GM11168 (cell line): ENCODE data around the gene SELENOO.

ENCODE experiments used
- in situ Hi-C: fragments of 300-500 bp; cut with MboI; formaldehyde crosslinking; loops from one replicate; pipeline ENCODE4 v1.12.0; 2022; ENCODE audit warnings: low sequenced_read_pairs; ENCODE audit not compliant: unreplicated experiment

SELENOO gene

DNA sequence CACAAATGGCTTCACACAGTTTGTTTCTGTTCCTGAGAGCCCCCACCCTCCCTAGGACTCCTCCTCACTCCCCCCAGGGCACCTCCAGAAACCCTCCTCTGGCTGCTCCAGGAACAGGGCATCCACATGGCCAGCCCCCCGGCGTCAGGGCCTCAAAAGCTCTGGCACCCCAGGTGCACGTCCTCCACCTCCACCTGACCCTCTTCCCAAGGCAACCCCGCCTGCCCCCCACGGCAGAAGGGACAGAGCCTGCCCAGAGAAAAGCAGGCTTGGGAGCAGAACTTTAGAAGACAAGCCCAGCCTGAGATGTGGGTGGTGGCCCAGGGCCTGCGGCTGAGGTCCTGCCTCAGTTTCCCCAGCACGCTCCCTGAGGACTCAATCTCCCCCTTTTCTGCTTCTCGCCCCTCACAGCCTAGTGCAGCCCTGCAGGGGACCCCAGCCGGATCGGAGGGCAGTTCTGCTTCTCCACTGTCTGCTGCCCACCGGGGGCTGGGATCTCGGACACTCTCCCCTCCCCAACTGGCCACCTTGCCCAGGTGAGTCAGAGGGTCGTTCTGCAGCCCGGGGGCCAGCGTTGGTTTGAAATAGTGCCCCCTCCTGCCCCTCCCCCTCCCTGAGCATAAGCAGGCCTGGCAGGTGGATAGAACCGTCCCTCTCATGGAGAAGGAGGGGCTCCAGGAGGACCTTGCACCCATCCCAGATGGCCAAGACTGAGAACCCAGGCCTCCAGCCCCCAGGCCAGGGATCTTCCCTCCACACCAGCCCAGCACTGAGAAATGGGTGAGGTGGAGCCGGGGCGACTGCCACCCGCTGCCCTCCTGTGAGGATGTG lies 17.5 kb upstream of the SELENOO start:
- in situ Hi-C loops: no loop called here

DNA sequence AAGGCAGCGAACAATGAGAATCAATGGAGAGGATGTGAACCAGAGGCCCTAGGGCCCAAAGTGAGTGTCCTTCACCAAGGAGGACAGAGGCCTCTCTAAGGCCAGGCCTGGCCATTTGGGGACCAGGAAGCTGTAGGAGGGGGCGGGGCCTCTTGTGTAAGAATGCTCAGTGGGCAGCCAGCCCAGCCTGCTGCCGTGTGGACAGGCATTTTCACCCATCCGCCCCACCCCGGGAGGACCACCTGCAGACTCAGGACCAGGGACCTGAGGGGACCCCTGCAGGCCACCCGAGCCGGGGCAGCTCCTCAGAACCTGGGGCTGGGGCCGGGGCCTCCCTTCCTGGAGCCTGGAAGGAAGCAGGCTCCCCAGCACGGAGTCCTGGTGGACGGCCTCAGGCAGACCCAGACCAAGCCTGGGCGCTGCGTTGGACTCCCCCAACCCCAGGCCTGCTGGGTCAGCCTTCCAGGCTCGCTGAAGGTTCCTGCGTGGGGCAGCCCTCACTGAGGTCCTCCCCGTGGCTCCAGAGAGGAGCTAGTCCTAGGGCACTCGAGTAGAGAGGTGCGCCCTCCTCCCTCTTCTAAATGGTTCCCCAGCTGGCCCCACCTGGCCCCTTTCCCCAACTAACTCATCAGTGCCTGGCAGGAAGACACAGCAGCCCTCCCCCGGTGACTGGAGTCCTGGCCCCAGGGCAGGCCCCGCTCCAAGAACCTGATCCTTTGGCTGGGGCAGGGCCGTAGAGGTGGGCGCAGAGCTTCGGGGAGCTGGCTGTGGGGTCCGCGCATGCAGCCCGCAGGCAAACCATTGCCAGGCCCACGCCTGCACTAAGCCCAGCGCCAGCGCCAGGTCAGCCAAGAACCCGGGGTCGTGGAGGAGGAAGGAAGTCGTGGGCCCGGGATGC lies 16.6 kb upstream of the SELENOO start:
- in situ Hi-C loops: no loop called here

DNA sequence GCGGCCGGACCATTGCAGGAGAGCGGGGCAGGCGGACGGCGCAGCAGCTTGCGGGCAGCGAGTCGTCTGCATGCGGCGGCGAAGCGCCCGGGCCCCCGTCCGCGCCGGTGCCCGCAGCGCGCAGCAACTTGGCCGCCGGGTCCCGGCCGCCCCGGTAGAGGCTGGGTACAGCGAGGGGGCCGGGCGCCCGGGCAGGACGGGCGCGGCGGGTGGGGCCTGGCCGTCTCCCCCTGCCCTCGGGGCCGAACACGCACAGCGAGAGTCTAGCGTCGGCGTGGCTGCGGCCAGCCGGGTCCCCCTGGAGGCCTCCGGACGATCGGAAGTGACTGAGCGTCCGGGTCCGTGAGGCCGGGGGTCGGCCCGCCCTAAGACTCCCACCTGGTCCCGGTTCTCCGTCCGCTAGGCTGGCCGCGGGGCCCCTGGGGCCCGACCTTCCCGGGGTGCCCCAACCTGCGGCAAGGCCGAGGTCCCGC lies 15.9 kb upstream of the SELENOO start:
- in situ Hi-C loops: no loop called here

DNA sequence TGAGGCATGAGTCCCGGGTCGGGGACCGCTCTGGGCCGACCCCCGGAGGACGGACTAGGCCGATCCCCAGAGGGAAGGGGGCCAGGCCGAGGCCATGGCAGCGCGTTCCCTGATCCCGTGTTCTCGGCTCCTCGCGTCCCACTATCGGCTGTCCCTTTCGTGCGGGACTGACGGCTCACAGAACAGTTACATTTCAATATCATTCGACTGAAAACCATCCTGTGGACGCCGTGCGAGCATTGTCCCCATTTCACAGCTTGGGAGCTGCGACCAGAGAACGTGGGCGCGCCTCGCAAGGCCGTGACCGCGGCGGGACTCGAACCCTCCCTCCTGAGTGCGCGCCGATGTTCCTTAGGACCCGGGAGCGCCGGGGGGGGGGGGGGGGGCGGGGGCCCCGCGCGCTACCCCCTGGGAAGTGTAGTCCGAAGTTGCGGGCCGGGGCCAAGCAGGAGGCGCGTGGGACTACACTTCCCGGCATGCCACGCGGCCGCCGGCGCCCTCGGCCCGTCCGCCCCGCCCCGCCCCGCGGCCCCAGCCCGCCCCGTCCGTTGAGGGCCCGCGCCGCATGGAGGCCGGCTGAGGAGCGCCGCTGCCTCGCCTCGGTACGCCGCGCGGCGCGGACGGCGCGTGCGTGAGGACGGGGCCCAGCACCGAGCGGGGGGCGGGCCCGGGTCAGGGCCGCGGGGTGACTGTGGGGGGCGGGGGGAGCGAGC lies 15.3 kb upstream of the SELENOO start, which contains the start of gene TRABD:
Gene TRABD (plus strand): TSS at position 539 of the 713 bp plus-strand sequence. CDS start 7,148 bp downstream, outside the sequence.
- in situ Hi-C loops: no loop called here

DNA sequence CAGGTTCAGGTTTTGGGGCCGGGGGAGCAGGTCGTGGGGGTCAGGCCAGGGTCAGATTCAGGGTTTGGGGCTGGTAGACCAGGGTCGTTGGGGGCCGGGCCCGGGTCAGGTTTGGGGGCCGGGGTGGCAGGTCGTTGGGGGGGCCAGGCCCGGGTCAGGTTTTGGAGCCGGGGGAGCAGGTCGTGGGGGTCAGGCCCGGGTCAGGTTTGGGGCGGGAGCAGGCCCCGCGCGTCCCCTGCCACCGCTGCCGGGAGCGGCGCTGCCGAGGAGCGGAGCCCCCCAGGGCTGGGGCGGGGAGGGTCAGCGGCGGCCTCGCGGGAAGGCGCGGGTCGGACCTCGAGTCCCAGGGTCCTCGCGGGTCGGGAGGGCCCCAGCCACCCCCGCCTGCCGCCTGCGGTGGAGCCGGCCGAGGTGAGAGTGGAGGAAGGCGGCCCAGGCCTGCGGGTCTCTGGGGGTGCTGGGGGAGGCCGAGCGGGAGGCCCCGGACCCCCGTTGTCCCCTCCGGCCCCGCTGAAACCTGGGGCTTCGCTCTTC lies 14.6 kb upstream of the SELENOO start:
- in situ Hi-C loops: no loop called here

DNA sequence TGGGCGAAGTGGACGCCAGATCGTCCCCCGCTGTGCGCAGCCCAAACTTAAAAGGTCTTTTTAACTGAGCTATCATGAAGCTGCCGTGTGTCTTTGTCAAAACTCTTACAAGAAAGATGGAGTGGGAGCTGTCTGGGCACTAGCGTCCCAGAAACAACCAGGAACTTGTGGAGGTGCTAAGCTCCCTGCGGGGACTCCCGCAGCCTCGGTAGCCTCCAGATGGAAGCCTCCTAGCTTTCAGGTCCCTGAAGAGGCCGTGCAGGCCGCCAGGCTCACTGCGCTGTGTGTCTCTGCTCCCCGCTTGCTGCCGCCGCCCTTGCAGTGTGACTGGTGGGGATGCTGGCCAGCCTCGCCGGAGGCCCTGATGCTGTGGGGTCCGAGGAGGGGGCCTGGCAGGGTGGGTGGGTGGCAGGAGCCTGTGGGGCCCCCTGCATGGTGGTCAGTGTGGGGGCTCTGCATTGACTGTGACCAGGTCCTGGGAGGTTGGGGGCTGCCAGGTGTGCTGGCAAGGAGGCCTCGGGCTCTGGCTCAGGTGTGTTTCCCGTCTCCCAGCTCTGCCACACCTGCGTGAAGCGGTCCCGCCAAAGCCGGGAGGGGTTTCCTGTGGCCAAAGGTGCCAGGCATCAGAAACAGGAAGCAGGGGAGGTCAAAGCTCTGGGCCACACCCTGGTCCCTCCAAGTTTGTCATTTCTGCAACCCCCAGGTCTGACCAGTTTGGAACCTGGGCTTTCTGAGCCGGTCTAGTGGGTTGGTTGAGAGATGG lies 13.9 kb upstream of the SELENOO start:
- in situ Hi-C loops: no loop called here

DNA sequence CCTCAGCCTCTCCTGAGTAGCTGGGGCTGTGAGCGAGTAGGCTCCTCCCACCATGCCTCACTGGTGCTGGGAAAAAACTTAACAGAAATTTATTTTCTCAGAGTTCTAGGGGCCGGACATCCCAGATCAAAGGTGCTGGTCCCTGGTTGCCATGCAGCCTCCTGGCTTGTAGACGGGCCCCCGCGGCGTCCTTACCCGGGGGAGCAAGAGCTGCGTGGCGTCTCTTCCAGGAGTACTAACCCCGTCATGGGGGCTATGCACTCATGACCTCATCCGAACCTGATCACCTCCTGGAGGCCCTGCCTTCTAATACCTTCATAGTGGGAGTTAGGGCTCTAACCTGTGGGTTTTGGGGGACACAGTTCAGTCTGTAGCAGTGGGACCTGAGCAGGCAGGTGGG lies 12.5 kb upstream of the SELENOO start:
- in situ Hi-C loops: no loop called here

DNA sequence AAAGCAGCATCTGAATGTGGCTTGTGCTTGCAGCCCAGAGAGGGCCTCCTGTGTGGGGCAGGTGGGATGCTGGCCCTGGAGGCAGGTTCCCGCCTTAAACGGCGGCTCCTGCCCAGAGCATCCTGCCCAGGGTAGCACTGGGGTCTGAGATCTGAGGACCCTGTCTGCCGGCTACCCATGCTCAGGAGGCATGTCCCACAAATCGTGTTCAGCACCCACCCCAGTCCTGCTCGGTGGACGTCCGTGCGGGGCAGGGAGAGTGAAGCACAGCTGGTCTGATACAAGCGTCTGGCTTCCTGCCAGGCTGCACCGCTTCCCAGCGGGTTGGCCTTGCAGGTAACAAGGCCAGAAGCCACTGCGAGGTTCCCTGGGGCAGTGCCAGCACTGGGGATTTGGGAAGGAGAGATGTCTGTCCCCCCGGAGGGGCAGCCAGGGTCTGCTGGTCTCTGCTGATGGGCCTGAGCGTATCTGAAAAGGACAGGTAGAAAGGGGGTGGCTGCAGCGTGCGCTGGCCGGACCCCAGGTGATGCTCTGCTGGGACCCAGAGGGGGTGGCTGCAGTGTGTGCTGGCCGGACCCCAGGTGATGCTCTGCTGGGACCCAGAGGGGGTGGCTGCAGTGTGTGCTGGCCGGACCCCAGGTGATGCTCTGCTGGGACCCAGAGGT lies 11.5 kb upstream of the SELENOO start:
- in situ Hi-C loops: no loop called here

DNA sequence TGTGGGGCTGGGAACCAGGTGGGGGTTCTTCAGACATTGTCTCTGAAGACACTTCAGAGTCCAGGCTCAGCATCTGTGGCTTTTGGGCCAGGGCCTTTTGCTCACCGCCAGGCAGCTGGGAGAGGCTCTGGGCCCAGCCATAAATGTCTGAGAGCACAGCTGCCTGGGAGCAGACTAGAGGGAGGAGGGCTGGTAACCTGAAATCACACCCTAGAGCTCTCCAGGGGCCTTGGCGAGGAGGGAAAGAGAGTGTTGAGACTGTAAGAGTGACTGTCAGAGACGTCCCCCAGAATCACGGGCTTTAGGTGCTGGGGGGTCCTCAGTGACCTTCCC lies 11.0 kb upstream of the SELENOO start:
- in situ Hi-C loops: no loop called here

DNA sequence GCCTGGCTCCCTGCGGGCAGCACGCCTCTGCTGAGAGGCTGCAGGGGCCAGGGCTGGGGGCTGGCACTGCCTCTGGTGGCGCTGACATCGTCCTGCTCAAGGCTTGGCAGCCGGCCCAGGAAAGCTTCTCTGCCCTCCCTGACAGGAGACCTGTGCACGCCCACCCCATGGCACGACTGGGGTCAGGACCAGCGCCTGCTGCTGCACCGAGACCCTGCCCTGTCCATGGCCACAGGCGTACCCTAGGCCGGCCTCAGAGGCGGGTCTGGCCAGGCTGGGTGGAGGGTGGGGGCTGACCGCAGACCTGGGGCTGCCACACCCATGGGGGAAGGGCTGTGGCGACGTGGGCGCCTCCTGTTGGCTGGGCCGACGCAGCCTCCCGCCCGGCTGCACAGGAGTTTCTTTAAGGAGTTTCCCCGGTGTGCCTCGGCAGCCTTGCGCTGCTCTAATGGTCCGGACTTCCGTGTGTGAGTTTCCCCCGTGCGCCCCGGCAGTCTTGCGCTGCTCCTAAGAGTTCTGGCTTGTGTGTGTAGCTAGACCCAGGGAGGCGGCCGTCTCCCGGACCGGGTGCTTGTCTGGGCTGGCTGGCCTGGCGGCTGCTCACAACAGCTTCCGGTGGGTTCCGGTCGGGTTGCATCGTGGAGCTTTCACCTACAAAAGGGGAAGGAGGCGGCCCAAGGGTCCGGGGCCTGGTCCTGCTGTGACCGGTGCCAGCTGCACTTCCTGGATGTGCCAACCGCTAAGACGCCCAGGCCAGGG lies 10.4 kb upstream of the SELENOO start:
- in situ Hi-C loops: no loop called here

DNA sequence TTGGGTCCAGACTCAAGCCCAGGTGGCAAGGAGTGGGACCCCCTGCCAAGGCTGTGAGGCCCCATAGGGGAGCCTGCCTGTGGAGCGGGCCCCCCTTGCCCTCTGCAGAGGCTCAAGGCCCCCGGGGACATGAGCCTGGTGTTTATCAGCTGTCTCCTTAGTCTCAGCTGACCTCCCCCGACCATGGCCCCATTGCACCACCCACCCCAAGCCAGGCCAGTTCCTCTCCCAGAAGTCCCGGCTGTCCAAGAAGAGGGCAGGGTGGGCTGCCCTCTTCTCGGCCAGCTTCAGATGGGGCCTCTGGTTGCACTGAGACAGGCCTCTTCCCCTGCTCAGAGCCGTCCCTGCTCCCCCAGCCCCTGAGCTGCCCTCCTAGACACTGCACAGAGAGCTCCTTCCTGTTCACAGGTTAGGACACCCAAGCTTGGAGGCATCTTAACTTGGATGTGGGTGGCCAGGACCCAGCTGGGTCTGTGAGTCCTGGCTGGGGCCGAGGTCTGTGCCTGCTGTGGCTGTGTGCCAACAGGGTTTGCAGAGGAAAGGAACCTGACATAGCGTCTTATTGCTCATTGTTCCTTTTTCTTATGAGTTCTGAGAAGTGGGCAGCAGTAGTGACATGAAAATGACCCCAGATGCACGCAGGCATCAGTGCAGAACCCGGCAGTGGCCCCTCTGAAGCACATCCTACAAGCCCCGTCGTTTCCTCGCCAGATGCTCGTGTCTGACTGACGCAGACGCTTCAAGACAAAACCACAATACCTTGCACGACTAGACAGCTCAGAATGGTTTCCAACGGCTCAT lies 9.7 kb upstream of the SELENOO start:
- in situ Hi-C loops: no loop called here

DNA sequence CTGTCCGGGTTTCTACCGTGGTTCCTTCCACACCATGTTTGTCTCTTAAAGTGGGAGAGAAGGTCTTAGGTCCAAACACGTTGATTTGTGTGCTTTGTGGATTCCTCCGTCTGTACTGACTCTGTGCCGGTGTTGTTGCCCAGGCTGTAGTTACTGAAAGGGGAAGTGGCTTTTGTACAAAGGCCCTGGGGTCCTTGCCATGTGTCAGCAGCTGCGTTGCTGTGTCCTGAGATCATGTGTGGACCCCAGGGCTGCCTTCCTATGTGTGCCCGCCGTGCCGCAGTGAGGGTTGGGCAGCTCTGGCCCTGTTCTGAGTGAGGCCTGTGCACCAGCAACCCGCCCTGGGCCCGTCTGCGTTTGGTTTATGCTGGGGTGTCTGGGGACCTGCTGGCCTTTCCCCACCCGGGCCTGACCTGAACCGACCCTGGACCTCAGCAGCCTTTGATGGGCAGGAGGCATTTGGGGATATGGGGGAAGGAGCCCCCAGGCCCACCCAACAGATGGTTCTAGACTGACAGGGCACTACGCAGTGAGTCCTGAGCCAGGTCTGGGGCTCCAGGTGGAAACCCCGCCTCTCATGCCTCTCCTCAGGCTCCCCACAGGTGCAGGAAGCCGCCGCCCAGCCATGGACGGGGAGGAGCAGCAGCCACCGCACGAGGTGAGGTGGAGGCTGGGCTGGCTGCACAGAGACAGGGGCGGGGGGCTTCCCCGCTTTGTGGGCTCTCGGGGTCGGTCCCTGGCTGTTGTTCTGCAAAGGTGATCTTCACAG lies 8.2 kb upstream of the SELENOO start:
- in situ Hi-C loops: no loop called here

DNA sequence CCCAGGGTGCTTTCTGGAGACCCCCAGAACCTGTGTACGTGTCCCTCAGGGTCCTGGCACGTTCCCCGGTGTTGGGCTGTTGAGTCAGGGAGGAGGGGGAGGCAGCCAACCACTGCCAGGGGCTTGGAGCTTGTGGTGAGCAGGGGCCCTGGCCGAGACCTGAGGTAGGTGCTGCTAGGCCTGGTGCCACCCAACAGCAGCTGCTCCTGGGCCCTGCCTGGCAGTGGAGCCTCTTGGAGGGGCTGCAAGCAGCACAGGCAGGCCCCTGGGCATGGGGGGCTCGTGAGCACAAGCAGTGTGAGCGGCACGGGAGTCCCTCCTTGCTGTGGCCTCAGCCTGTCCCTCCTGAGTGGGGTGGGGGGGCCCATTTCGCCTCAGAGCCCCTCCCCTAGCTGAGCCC lies 7.2 kb upstream of the SELENOO start:
- in situ Hi-C loops: no loop called here

DNA sequence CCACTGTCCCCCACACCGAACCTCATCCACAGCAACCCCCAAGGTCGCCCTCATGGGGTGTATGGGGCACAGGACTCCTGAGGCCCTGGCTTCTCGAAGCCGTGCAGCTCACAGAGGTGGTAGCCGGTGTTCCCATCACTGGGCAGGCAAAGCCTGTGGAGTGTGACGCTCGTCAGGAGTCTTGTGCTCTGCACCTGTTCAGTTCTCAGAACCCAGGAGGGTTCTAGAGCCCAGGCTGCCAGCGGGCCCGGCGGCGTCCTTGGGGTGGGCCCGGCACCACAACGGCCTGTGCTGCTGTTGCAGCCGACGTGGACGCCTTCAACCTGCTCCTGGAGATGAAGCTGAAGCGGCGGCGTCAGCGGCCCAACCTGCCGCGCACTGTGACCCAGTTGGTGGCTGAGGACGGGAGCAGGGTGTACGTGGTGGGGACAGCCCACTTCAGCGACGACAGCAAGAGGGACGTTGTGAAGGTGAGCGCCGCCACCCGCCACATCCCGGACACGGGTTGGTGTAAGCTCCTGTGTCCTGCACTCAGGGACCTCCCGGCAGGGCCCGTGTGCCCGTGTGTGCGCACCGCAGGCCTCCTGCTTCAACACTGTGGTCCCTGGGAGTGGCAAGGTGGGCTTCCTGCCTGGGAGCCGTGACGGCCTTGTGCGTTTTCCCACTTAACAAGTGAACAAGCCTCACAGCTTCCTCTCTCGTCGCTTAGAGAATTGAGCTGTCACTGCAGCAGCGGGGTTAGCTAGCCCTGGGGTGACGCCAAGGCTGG lies 6.6 kb upstream of the SELENOO start:
- in situ Hi-C loops: no loop called here

DNA sequence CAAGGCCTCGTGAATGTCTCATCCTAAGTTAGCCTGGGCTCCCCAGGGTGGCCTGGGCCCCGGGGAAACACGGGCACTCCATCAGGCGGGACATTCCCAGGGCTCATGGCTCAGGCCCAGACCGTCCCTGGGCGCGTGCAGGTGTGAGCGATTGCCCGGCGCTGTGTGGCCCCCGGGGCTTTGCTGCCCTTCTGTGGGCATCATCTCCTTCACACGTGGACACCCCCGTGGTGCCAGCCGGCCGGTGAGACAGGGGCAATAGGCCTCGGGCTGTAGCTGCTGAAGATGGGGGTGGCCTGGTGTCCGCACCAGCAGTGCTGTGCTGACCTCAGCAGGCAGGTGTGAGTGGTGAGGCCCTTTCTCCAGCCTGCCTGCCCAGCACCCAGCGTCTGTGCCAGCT lies 4.6 kb upstream of the SELENOO start:
- in situ Hi-C loops: no loop called here
